PFSK-1 (cell line): ENCODE results near the gene ID1.

Experiments
- POLR2AphosphoS5 ChIP-seq: IDR thresholded peaks from 2 replicates; pipeline ENCODE4 v1.6.1; 2012; ENCODE audit warnings: low read depth, mild to moderate bottlenecking, control low read depth, low read length, moderate library complexity
- REST ChIP-seq, 2 experiments: IDR thresholded peaks; 2 replicates each; pipeline versions ENCODE4 v1.6.1 to v1.8.0; 2011 to 2012; ENCODE audit warnings: low read depth in 2 of 2, low read length in 2 of 2, control low read depth in 1 of 2, inconsistent platforms in 1 of 2, mild to moderate bottlenecking in 1 of 2, moderate library complexity in 1 of 2; ENCODE audit not compliant: insufficient read depth in 1 of 2
- SIN3A ChIP-seq: IDR thresholded peaks from 2 replicates; pipeline ENCODE4 v1.6.1; 2012; ENCODE audit warnings: mild to moderate bottlenecking, low read length, moderate library complexity, borderline replicate concordance; ENCODE audit not compliant: insufficient read depth
- TAF1 ChIP-seq: IDR thresholded peaks from 2 replicates; pipeline ENCODE4 v1.6.1; 2012; ENCODE audit warnings: low read length, control low read depth, borderline replicate concordance; ENCODE audit not compliant: insufficient read depth

GRCh38 chr20:31602779-31603441, 2.2 kb upstream of the ID1 start:
- TF ChIP-seq POLR2AphosphoS5 (peak; percentile 65; the same call in 1 of the 2 replicates), REST (IDR thresholded peaks at IDR 0.05; ENCODE audit: insufficient read depth in 1 of 2, low read depth in 2 of 2, low read length in 2 of 2) (0 out of 4 replicates have a peak, but pooled peaks of 1 of the 2 experiments have one; percentile 37), SIN3A (no peak), TAF1 (peak; percentile 67; the same call in 1 of the 2 replicates)
